Liver (tissue), 9 donors: ENCODE measurements around the gene CAPRIN1. TPM values are rescaled to one million over a fixed set of nuclear protein-coding genes. Genes with fewer than 3 reads are reported as not detected.

ENCODE experiments used
- DNase-seq: peaks from one replicate; pipeline ENCODE4 v3.0.0-alpha.2; 2017; ENCODE audit warnings: low spot score
- H3K27ac ChIP-seq, 2 donors: one replicate each; pipeline ENCODE4 v1.7.0; 2013; ENCODE audit warnings: inconsistent platforms in 2 of 2, low read length in 2 of 2, control low read depth in 1 of 2, low read depth in 1 of 2, mild to moderate bottlenecking in 1 of 2
- H3K27me3 ChIP-seq, 4 donors: one replicate each; pipeline versions ENCODE4 v1.6.1 to v1.7.0; 2013; ENCODE audit warnings: low read length in 3 of 4, inconsistent platforms in 1 of 4, mild to moderate bottlenecking in 1 of 4, moderate library complexity in 1 of 4; ENCODE audit not compliant: control insufficient read depth in 4 of 4, insufficient read depth in 4 of 4
- H3K36me3 ChIP-seq, 4 donors: one replicate each; pipeline versions ENCODE4 v1.6.1 to v1.7.0; 2013; ENCODE audit warnings: low read length in 3 of 4, mild to moderate bottlenecking in 3 of 4, low read depth in 1 of 4, moderate library complexity in 1 of 4; ENCODE audit not compliant: control insufficient read depth in 4 of 4, insufficient read depth in 3 of 4
- H3K4me1 ChIP-seq, 4 donors: one replicate each; pipeline versions ENCODE4 v1.6.1 to v1.7.0; 2013; ENCODE audit warnings: low read length in 3 of 4, mild to moderate bottlenecking in 3 of 4, moderate library complexity in 1 of 4; ENCODE audit not compliant: control insufficient read depth in 4 of 4, insufficient read depth in 4 of 4
- H3K4me3 ChIP-seq, 3 donors: one replicate each; pipeline versions ENCODE4 v1.6.1 to v1.7.0; 2013; ENCODE audit warnings: low read length in 3 of 3, control low read depth in 1 of 3, low read depth in 1 of 3, mild to moderate bottlenecking in 1 of 3
- H3K9ac ChIP-seq, 2 donors: one replicate each; pipeline ENCODE4 v1.7.0; 2013; ENCODE audit warnings: low read length in 2 of 2, mild to moderate bottlenecking in 2 of 2, moderate library complexity in 2 of 2, control low read depth in 1 of 2, low read depth in 1 of 2
- H3K9me3 ChIP-seq, 4 donors: one replicate each; pipeline versions ENCODE4 v1.6.1 to v1.7.0; 2013; ENCODE audit warnings: low read length in 3 of 4; ENCODE audit not compliant: control insufficient read depth in 4 of 4
- ATF3 ChIP-seq: IDR thresholded peaks from 2 replicates; pipeline ENCODE4 v1.6.1; 2016; ENCODE audit warnings: antibody characterized with exemption
- CTCF ChIP-seq: fragments of 150-350 bp; IDR thresholded peaks from 2 replicates; pipeline ENCODE4 v1.5.1; 2017; ENCODE audit warnings: improper control_type of control experiment, low read depth, low read length; ENCODE audit not compliant: missing input control
- EGR1 ChIP-seq, 2 donors: IDR thresholded peaks; 2 replicates each; pipeline ENCODE4 v1.6.1; 2016 to 2018; ENCODE audit warnings: antibody characterized with exemption in 2 of 2, low read depth in 2 of 2
- FOXA1 ChIP-seq: IDR thresholded peaks from 2 replicates; pipeline ENCODE4 v1.6.1; 2016; ENCODE audit warnings: antibody characterized with exemption
- FOXA2 ChIP-seq: IDR thresholded peaks from 2 replicates; pipeline ENCODE4 v1.6.1; 2016; ENCODE audit warnings: antibody characterized with exemption
- HNF4A ChIP-seq, 2 donors: conservative IDR thresholded peaks; 2 replicates each; pipeline ENCODE4 v1.6.1; 2016; ENCODE audit warnings: antibody characterized with exemption in 2 of 2, mild to moderate bottlenecking in 2 of 2
- HNF4G ChIP-seq: IDR thresholded peaks from 2 replicates; pipeline ENCODE4 v1.6.1; 2016; ENCODE audit warnings: antibody characterized with exemption
- JUND ChIP-seq, 2 donors: IDR thresholded peaks; 2 replicates each; pipeline ENCODE4 v1.6.1; 2016; ENCODE audit warnings: antibody characterized with exemption in 2 of 2
- MAX ChIP-seq: IDR thresholded peaks from 2 replicates; pipeline ENCODE4 v1.6.1; 2016; ENCODE audit warnings: antibody characterized with exemption
- NR2F2 ChIP-seq: IDR thresholded peaks from 2 replicates; pipeline ENCODE4 v1.6.1; 2016; ENCODE audit warnings: antibody characterized with exemption
- RAD21 ChIP-seq, 2 donors: IDR thresholded peaks; 2 replicates each; pipeline ENCODE4 v1.6.1; 2016; ENCODE audit warnings: antibody characterized with exemption in 2 of 2, mild to moderate bottlenecking in 2 of 2
- REST ChIP-seq: IDR thresholded peaks from 2 replicates; pipeline ENCODE4 v1.6.1; 2016; ENCODE audit warnings: antibody characterized with exemption, mild to moderate bottlenecking
- RXRA ChIP-seq, 2 donors: IDR thresholded peaks; 2 replicates each; pipeline ENCODE4 v1.6.1; 2017 to 2018; ENCODE audit warnings: antibody characterized with exemption in 2 of 2, mild to moderate bottlenecking in 1 of 2
- SP1 ChIP-seq: IDR thresholded peaks from 2 replicates; pipeline ENCODE4 v1.6.1; 2018; ENCODE audit warnings: antibody characterized with exemption, mild to moderate bottlenecking
- TAF1 ChIP-seq: conservative IDR thresholded peaks from 2 replicates; pipeline ENCODE4 v1.6.1; 2016; ENCODE audit warnings: antibody characterized with exemption, mild to moderate bottlenecking
- ZBTB33 ChIP-seq: IDR thresholded peaks from 2 replicates; pipeline ENCODE4 v1.6.1; 2016; ENCODE audit warnings: antibody characterized with exemption
- WGBS: extraction: QIAGEN DNeasy Blood & Tissue Kit; methylation state at CpG from one replicate; pipeline ENCODE4 v1.1.7; 2013; 5-methylcytosine and 5-hydroxymethylcytosine counted together
- polyA plus RNA-seq, 2 donors: library from polyadenylated mRNA; stranded (reverse) in 1 of 2; unstranded in 1 of 2; fragments of 200-250 nt in 1 of 2; fragments of >200 nt in 1 of 2; fragmentation: Nextera tagmentation in 1 of 2; extraction: Ambion mirVana in 1 of 2; gene quantifications; one replicate each; pipeline versions ENCODE4 v1.2.1 to v1.2.3, GENCODE V29; 2013 to 2015
- total RNA-seq, 2 donors: library from RNA; depleted of rRNA; stranded (reverse); fragments of >200 nt; gene quantifications; one replicate each; pipeline ENCODE4 v1.2.3, GENCODE V29; 2014
- donor health status: healthy.
- donor health status: healthy.
- donor health status: healthy.
- donor health status: healthy.
- donor health status: healthy.

Gene CAPRIN1
- total and polyA plus RNA-seq, 4 donors = 19.5 to 112 (median 56.5) TPM

GRCh38 chr11:34111722-34112270 lies 60.3 kb downstream of the CAPRIN1 start:
- Histone ChIP-seq H3K4me1 (peaks cover 0 to 7% (median 3%) of the 10 kb centered on the region in 4 donors), H3K4me3 (no peak overlapping the region), H3K27me3 (no peaks in the 10 kb centered on the region), H3K36me3 (peaks cover 10 to 72% (median 61%) of the 10 kb centered on the region in 4 donors), H3K9ac (no peak overlapping the region), H3K27ac (no peak overlapping the region), H3K9me3 (no peaks in the 10 kb centered on the region)
- WGBS = 96% methylated on average over 6 of the region's 6 CpGs
- no peak for TF ChIP-seq HNF4A (conservative IDR thresholded peaks at IDR 0.05)
- no peak for TF ChIP-seq RAD21 (IDR thresholded peaks at IDR 0.05)
- no peak for TF ChIP-seq NR2F2
- TF ChIP-seq ATF3 = no peak
- no peak for TF ChIP-seq REST
- TF ChIP-seq RXRA (IDR thresholded peaks at IDR 0.05) = no peak
- TF ChIP-seq SP1 = no peak
- TF ChIP-seq ZBTB33 = no peak
- TF ChIP-seq HNF4G = no peak
- TF ChIP-seq EGR1 (IDR thresholded peaks at IDR 0.05; ENCODE audit: low read depth in 2 of 2) = no peak
- TF ChIP-seq JUND (IDR thresholded peaks at IDR 0.05) = no peak
- DNase-seq = no peak

- TF ChIP-seq TAF1 (no peak), EGR1 (IDR thresholded peaks at IDR 0.05; ENCODE audit: low read depth in 2 of 2) (no peak), RXRA (IDR thresholded peaks at IDR 0.05) (no peak), CTCF (no peak), REST (no peak), NR2F2 (no peak), MAX (no peak), FOXA1 (no peak), ATF3 (no peak), FOXA2 (no peak), SP1 (no peak), ZBTB33 (no peak), HNF4A (conservative IDR thresholded peaks at IDR 0.05) (no peak), JUND (IDR thresholded peaks at IDR 0.05) (no peak)
- no peak overlapping the region for H3K9ac ChIP-seq
- H3K27me3 ChIP-seq = no peaks in the 10 kb centered on the region
- H3K36me3 ChIP-seq = peaks cover 10 to 86% (median 77%) of the 10 kb centered on the region in 4 donors
- DNase-seq = no peak
- no peaks in the 10 kb centered on the region for H3K4me1 ChIP-seq
- no peaks in the 10 kb centered on the region for H3K9me3 ChIP-seq
- H3K27ac ChIP-seq = no peak overlapping the region
- H3K4me3 ChIP-seq = no peak overlapping the region
- WGBS = 96% methylated on average over 2 of the region's 2 CpGs
Measured at GRCh38 chr11:34114014-34114413, 62.5 kb downstream of the CAPRIN1 start.
